ENCODE results near the gene SARS1.

DNA sequence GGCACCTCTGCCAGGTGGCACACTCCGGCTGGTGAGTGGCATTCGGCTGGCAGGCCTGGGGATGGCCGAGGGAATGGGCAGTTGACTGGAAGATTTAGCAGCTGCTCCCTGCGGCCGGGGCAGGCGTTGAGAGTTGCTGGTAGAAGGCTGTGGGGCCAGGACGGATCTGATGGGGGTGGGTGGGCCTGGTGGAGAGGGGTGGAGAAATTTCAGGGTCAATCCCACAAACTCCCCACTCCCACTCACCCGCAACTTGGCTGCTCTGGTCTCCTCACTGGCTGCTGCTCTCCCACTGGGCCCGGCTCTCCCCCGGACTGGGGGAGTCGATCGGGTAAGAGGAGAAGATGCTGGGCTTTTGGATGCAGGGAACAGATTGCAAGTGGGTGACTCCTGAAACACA is 67.1 kb downstream of the SARS1 start:
- no peak for TF ChIP-seq CTCF (IDR thresholded peaks at IDR 0.05)
- TF ChIP-seq, protein P1, sequence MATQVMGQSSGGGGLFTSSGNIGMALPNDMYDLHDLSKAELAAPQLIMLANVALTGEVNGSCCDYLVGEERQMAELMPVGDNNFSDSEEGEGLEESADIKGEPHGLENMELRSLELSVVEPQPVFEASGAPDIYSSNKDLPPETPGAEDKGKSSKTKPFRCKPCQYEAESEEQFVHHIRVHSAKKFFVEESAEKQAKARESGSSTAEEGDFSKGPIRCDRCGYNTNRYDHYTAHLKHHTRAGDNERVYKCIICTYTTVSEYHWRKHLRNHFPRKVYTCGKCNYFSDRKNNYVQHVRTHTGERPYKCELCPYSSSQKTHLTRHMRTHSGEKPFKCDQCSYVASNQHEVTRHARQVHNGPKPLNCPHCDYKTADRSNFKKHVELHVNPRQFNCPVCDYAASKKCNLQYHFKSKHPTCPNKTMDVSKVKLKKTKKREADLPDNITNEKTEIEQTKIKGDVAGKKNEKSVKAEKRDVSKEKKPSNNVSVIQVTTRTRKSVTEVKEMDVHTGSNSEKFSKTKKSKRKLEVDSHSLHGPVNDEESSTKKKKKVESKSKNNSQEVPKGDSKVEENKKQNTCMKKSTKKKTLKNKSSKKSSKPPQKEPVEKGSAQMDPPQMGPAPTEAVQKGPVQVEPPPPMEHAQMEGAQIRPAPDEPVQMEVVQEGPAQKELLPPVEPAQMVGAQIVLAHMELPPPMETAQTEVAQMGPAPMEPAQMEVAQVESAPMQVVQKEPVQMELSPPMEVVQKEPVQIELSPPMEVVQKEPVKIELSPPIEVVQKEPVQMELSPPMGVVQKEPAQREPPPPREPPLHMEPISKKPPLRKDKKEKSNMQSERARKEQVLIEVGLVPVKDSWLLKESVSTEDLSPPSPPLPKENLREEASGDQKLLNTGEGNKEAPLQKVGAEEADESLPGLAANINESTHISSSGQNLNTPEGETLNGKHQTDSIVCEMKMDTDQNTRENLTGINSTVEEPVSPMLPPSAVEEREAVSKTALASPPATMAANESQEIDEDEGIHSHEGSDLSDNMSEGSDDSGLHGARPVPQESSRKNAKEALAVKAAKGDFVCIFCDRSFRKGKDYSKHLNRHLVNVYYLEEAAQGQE (IDR thresholded peaks at IDR 0.05; ENCODE audit: low read depth, low read length), result no peak
- no peak for TF ChIP-seq POLR2AphosphoS5 (IDR thresholded peaks at IDR 0.05; ENCODE audit: low read depth, low read length)
